Measurements from ENCODE around the gene CPT1B.

DNA sequence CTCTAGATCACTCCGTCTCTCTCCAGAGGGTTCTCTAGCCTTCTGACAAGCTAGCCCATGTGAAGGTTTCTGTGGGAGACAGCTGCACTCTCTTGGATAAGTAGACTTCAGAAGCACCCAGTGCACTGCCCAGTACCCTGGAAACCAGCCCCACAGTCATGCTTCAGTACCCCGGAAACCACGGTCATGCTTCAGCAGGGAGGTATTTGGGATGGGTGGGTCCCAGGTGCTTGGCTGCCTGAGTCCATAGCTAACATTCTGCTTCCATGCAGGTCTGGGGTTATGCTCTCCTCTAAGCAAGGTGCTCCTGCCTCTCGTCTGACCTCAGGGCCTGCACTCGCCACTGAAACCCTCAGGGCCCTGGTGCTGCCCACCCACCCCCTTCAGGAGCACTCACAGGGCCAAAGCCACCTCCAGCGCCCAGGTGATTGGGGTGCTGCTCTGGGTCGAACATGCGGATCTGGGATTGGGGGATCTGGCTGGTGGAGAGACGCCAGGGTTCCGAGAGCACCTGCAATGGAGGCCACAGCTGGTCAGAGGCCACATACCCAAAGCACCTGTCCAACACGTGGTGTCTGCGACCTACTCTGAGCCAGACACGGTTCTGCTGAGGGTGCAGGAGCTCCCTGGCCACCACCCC lies 8.2 kb downstream of the CPT1B start:
- TF ChIP-seq, protein P1, sequence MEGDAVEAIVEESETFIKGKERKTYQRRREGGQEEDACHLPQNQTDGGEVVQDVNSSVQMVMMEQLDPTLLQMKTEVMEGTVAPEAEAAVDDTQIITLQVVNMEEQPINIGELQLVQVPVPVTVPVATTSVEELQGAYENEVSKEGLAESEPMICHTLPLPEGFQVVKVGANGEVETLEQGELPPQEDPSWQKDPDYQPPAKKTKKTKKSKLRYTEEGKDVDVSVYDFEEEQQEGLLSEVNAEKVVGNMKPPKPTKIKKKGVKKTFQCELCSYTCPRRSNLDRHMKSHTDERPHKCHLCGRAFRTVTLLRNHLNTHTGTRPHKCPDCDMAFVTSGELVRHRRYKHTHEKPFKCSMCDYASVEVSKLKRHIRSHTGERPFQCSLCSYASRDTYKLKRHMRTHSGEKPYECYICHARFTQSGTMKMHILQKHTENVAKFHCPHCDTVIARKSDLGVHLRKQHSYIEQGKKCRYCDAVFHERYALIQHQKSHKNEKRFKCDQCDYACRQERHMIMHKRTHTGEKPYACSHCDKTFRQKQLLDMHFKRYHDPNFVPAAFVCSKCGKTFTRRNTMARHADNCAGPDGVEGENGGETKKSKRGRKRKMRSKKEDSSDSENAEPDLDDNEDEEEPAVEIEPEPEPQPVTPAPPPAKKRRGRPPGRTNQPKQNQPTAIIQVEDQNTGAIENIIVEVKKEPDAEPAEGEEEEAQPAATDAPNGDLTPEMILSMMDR (IDR thresholded peaks at IDR 0.05) = no peak
- no peak for TF ChIP-seq POLR2A (IDR thresholded peaks at IDR 0.05)

Measured in uterus (tissue), 2 donors.